Large intestine (tissue), 3 donors: ENCODE data around the gene SEMA5B. TPM values are rescaled to one million over a fixed set of nuclear protein-coding genes. Genes with fewer than 3 reads are reported as not detected.
A peak's percentile ranks its signal among the peaks of the same experiment; 100 is the strongest.

Source experiments
- DNase-seq, 2 donors: peaks; one replicate each; pipeline versions ENCODE4 v3.0.0 to v3.0.0-alpha.2; 2013
- H3K27ac ChIP-seq: one replicate; pipeline ENCODE4 v1.5.1; 2013; ENCODE audit warnings: low read length
- H3K27me3 ChIP-seq: 2 replicates; pipeline ENCODE4 v1.6.1; 2013; ENCODE audit warnings: low read length; ENCODE audit not compliant: control insufficient read depth, insufficient read depth
- H3K36me3 ChIP-seq: 2 replicates; pipeline ENCODE4 v1.6.1; 2013; ENCODE audit warnings: low read length; ENCODE audit not compliant: control insufficient read depth, insufficient read depth
- H3K4me1 ChIP-seq: one replicate; pipeline ENCODE4 v1.6.1; 2013; ENCODE audit warnings: low read length; ENCODE audit not compliant: control insufficient read depth, insufficient read depth
- H3K4me3 ChIP-seq: one replicate; pipeline ENCODE4 v1.5.1; 2013; ENCODE audit warnings: low read length
- H3K9me3 ChIP-seq: one replicate; pipeline ENCODE4 v1.6.1; 2013; ENCODE audit warnings: mild to moderate bottlenecking, low read depth, low read length, moderate library complexity; ENCODE audit not compliant: control insufficient read depth
- WGBS: methylation state at CpG from one replicate; pipeline ENCODE4 v1.1.5; 2013; ENCODE audit warnings: low lambda C conversion rate; ENCODE audit not compliant: insufficient coverage; 5-methylcytosine and 5-hydroxymethylcytosine counted together
- polyA plus RNA-seq: library from polyadenylated mRNA; unstranded; fragments of 120-200 nt; gene quantifications from one replicate; pipeline ENCODE4 v1.2.1, GENCODE V29; 2013

Gene SEMA5B
- polyA plus RNA-seq, 1 donor, result 5.4 TPM

- no peak for DNase-seq
- H3K36me3 ChIP-seq, result no peaks in the 10 kb centered on the region
- WGBS, result no CpG with 5 or more reads among the region's 2 CpGs
- H3K27ac ChIP-seq, result no peak overlapping the region
- H3K9me3 ChIP-seq, result no peaks in the 10 kb centered on the region
- no peaks in the 10 kb centered on the region for H3K4me1 ChIP-seq
- no peak overlapping the region for H3K4me3 ChIP-seq
- H3K27me3 ChIP-seq, result peaks cover 50% of the 10 kb centered on the region
Measured at GRCh38 chr3:122987231-122987630, 40.3 kb downstream of the SEMA5B start.

DNA sequence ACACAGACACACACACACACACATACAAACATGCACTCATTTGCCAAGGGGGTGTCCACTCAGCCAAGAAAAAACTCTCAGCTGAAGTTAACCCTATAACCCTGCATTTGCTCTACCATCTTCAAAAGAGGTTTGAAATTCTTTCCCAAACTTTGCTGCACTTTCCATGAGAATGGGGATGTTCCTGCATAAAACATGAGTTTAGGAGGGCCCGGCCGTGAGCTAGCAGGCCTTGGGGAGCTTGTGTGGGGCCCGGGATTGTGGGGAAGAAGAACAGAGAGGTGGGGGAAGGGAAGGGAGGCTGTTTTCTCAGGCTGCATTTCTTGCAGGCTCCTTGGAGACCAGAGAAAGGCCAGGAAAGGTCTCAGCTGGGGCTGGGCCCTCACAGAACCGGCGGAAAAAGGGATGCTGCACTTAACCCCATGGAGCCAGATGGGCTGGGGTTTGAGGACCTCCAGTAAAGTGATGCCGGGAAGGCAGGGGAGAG is 40.8 kb downstream of the SEMA5B start:
- Histone ChIP-seq H3K27me3 (peaks cover 50% of the 10 kb centered on the region), H3K4me1 (no peaks in the 10 kb centered on the region), H3K9me3 (no peaks in the 10 kb centered on the region), H3K36me3 (no peaks in the 10 kb centered on the region), H3K4me3 (no peak overlapping the region), H3K27ac (no peak overlapping the region)
- DNase-seq, result no peak
- whole genome bisulfite sequencing, result 60% methylated on average over 1 of the region's 6 CpGs

- H3K9me3 ChIP-seq, result no peaks in the 10 kb centered on the region
- no peaks in the 10 kb centered on the region for H3K4me1 ChIP-seq
- no peak overlapping the region for H3K27ac ChIP-seq
- peaks cover 54% of the 10 kb centered on the region for H3K27me3 ChIP-seq
- no peak overlapping the region for H3K4me3 ChIP-seq
- WGBS, result no CpG with 5 or more reads among the region's 4 CpGs
- H3K36me3 ChIP-seq, result no peaks in the 10 kb centered on the region
- no peak for DNase-seq
Measured at GRCh38 chr3:122985539-122985938, 42.0 kb downstream of the SEMA5B start.

GRCh38 chr3:122984650-122985049 is 42.9 kb downstream of the SEMA5B start:
- Histone ChIP-seq H3K27me3 (peaks cover 46% of the 10 kb centered on the region), H3K4me3 (no peak overlapping the region), H3K9me3 (no peaks in the 10 kb centered on the region), H3K4me1 (no peaks in the 10 kb centered on the region), H3K36me3 (no peaks in the 10 kb centered on the region), H3K27ac (no peak overlapping the region)
- DNase-seq, result no peak
- 100% methylated on average over 2 of the region's 3 CpGs for WGBS

DNA sequence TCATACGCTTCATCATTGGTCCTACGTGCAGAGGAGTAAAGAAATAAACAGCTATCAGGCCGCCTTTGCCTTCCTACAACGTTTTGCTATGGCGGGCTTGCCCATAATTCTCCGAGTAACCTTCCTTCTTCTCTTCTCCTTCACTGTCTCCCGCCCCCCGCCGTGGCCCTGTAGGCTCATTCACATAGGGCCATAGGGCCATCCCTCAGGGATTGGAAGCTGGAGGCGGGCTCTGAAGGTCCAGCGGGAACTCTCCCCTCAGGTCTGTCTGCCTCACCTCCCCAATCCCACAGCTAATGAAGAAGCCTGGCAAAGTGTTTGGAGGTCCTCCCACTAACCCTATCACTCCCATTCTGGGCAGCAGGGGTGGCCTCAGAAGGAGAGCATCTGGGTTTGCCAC is 43.6 kb downstream of the SEMA5B start:
- no peak overlapping the region for H3K27ac ChIP-seq
- H3K27me3 ChIP-seq, result peaks cover 39% of the 10 kb centered on the region
- no peak overlapping the region for H3K4me3 ChIP-seq
- WGBS, result 79% methylated on average over 5 of the region's 11 CpGs
- DNase-seq, result no peak
- no peaks in the 10 kb centered on the region for H3K36me3 ChIP-seq
- H3K4me1 ChIP-seq, result no peaks in the 10 kb centered on the region
- H3K9me3 ChIP-seq, result no peaks in the 10 kb centered on the region

- H3K4me3 ChIP-seq, result no peak overlapping the region
- peaks cover 27% of the 10 kb centered on the region for H3K27me3 ChIP-seq
- DNase-seq, result peak; percentile 30 to 33
- H3K36me3 ChIP-seq, result no peaks in the 10 kb centered on the region
- H3K4me1 ChIP-seq, result no peaks in the 10 kb centered on the region
- H3K27ac ChIP-seq, result no peak overlapping the region
- WGBS, result 70% methylated on average over 4 of the region's 15 CpGs
- H3K9me3 ChIP-seq, result no peaks in the 10 kb centered on the region
Measured at GRCh38 chr3:122982216-122983185, 45.1 kb downstream of the SEMA5B start.

GRCh38 chr3:122979211-122979610 is 48.4 kb downstream of the SEMA5B start:
- Histone ChIP-seq H3K27ac (no peak overlapping the region), H3K27me3 (peaks cover 13% of the 10 kb centered on the region)
- 40% methylated on average over 1 of the region's 8 CpGs for WGBS

DNA sequence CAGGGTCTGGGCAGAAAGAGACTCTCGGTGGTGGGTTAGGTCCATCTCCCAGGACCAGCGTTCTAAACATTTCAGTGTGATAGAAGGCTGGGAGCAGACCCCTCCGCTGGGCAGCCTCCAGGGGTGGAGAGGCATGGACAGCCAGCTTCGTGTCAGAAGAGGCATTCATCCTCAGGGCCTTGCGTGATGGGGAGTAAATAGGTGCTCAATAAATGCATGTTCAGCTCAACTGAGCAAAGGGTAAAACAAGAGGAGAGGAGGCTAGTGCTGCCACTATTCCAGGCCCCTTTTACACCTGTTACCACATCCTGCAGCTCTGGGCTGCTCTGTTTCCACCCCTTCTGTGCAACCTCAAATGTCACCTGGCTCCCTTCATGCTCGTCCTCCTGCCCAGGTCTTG is 49.0 kb downstream of the SEMA5B start:
- WGBS, result 100% methylated on average over 1 of the region's 6 CpGs
- Histone ChIP-seq H3K4me3 (no peak overlapping the region), H3K27me3 (peaks cover 7% of the 10 kb centered on the region), H3K9me3 (no peaks in the 10 kb centered on the region), H3K4me1 (peaks cover 4% of the 10 kb centered on the region), H3K36me3 (no peaks in the 10 kb centered on the region), H3K27ac (no peak overlapping the region)
- DNase-seq, result no peak

More at GRCh38 chr3:122979211-122979610, 48.4 kb downstream of the SEMA5B start:
- Histone ChIP-seq H3K4me1 (peaks cover 4% of the 10 kb centered on the region), H3K36me3 (no peaks in the 10 kb centered on the region), H3K9me3 (no peaks in the 10 kb centered on the region), H3K4me3 (no peak overlapping the region)
- DNase-seq, result no peak

DNA sequence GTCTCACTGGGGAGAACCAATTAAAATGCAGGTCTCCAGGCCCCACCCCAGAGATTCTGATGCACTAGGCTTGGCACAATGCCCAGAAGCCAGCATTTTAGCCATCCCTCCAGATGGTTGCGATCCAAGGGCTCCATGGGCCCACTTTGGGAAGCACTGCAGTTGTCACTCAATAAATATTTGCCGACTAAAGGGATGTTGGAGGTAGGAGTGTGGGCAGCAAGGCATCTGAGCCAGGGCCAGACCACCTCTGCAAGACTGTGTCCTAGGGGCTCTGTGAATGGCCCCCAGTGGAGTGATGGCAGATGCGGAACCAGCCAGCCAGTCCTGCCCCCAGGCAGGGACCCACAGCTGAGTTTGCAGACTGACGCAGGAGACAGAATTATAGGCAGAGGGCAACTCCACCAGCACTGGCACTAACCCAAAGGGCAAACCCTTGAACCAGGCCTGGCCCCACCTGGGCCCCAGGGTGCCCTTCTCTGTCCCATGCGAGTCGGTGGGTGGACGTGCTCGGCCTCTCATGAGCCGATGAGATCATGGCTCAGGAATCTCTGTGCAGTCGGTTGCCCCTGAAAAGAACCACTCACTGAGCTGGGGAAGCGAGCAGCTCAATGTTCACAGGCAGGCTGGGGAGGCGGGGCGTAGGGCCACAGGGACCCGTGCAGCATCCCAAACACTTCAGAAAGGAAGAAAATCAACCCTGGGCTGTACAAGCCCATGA is 49.7 kb downstream of the SEMA5B start:
- Histone ChIP-seq H3K27me3 (peaks cover 5% of the 10 kb centered on the region), H3K4me3 (no peak overlapping the region), H3K36me3 (no peaks in the 10 kb centered on the region), H3K4me1 (peaks cover 4% of the 10 kb centered on the region), H3K27ac (no peak overlapping the region), H3K9me3 (no peaks in the 10 kb centered on the region)
- WGBS, result no CpG with 5 or more reads among the region's 14 CpGs
- peak; percentile 52 to 53 for DNase-seq

- no CpG with 5 or more reads among the region's 4 CpGs for whole genome bisulfite sequencing
- DNase-seq, result no peak
- H3K27me3 ChIP-seq, result no peaks in the 10 kb centered on the region
- H3K9me3 ChIP-seq, result no peaks in the 10 kb centered on the region
- H3K36me3 ChIP-seq, result no peaks in the 10 kb centered on the region
- H3K27ac ChIP-seq, result no peak overlapping the region
- H3K4me1 ChIP-seq, result peaks cover 4% of the 10 kb centered on the region
- H3K4me3 ChIP-seq, result no peak overlapping the region
Measured at GRCh38 chr3:122975924-122976293, 51.7 kb downstream of the SEMA5B start.
